Lower lobe of right lung (tissue), 2 donors: ENCODE measurements around the gene GPR37. TPM values are rescaled to one million over a fixed set of nuclear protein-coding genes. Genes with fewer than 3 reads are reported as not detected.

ENCODE experiments used
- ATAC-seq, 2 donors: fragments of 200-7000 bp; cut with Tn5 transposase; one replicate each; pipeline ENCODE4 v1.9.1; 2020 to 2022; ENCODE audit warnings: mild to moderate bottlenecking in 2 of 2, moderate library complexity in 2 of 2
- DNase-seq: peaks from one replicate; pipeline ENCODE4 v3.0.0-alpha.2; 2020
- H3K27ac ChIP-seq: fragments of 200-600 bp; one replicate; pipeline ENCODE4 v1.8.0; 2022
- H3K27me3 ChIP-seq: fragments of 200-600 bp; one replicate; pipeline ENCODE4 v1.8.0; 2022; ENCODE audit warnings: low read depth
- H3K36me3 ChIP-seq: fragments of 200-600 bp; one replicate; pipeline ENCODE4 v1.8.0; 2022; ENCODE audit warnings: mild to moderate bottlenecking
- H3K4me1 ChIP-seq: fragments of 200-600 bp; one replicate; pipeline ENCODE4 v1.8.0; 2022
- H3K4me3 ChIP-seq: fragments of 200-600 bp; one replicate; pipeline ENCODE4 v1.8.0; 2022; ENCODE audit warnings: mild to moderate bottlenecking
- H3K9me3 ChIP-seq: fragments of 200-600 bp; one replicate; pipeline ENCODE4 v1.8.0; 2022
- intact Hi-C: fragments of 100-400 bp; cut with DNase I; formaldehyde crosslinking; loops from one replicate; pipeline ENCODE4 v1.11.0; 2022
- total RNA-seq: library from RNA; stranded (reverse); fragmentation: NEBNext Ultra II Directional; extraction: Animal tissue kit (Norgen Biotek cat#: 25700); gene quantifications from one replicate; pipeline ENCODE4 v1.2.1, GENCODE V29; 2021
- TF ChIP-seq, protein P1 (sequence below): fragments of 200-600 bp; IDR thresholded peaks from one replicate; pipeline ENCODE4 v1.8.0; 2022; ENCODE audit warnings: antibody characterized with exemption, mild to moderate bottlenecking
- donor health status: DM: no; HTN: yes; CAD: no; lungs with severe emphysema.

The GPR37 gene
- total RNA-seq, 1 donor from 2014 or later: 0.59 TPM

DNA sequence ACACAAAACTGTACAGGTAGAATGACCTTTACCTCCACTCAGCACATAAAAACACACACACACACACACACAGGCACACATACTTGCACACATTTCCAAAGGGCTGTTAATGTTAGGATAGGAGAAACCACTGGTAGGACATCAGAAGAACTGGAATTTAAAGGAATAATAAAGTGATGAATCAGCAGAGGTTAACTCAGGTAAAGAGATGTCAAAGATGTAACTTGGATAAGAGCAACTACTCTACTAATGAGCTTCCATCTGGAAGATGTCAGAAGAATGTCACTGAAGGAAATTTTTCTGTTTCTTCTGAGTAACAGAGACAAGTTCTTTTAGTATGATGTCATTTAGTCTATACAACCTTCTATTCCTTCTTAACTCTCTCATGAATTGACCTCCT, 26.4 kb upstream of the GPR37 start:
- Histone ChIP-seq H3K36me3 (no peaks in the 10 kb centered on the region), H3K27me3 (no peaks in the 10 kb centered on the region), H3K4me1 (no peaks in the 10 kb centered on the region), H3K4me3 (no peak overlapping the region), H3K9me3 (no peaks in the 10 kb centered on the region), H3K27ac (no peak overlapping the region)
- ATAC-seq: no peak
- no peak for DNase-seq
- TF ChIP-seq, protein P1, sequence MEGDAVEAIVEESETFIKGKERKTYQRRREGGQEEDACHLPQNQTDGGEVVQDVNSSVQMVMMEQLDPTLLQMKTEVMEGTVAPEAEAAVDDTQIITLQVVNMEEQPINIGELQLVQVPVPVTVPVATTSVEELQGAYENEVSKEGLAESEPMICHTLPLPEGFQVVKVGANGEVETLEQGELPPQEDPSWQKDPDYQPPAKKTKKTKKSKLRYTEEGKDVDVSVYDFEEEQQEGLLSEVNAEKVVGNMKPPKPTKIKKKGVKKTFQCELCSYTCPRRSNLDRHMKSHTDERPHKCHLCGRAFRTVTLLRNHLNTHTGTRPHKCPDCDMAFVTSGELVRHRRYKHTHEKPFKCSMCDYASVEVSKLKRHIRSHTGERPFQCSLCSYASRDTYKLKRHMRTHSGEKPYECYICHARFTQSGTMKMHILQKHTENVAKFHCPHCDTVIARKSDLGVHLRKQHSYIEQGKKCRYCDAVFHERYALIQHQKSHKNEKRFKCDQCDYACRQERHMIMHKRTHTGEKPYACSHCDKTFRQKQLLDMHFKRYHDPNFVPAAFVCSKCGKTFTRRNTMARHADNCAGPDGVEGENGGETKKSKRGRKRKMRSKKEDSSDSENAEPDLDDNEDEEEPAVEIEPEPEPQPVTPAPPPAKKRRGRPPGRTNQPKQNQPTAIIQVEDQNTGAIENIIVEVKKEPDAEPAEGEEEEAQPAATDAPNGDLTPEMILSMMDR: no peak
- intact Hi-C loops: no loop called here

- TF ChIP-seq, protein P1: no peak
- Histone ChIP-seq H3K4me1 (no peaks in the 10 kb centered on the region), H3K27ac (no peak overlapping the region), H3K9me3 (no peaks in the 10 kb centered on the region), H3K4me3 (no peak overlapping the region), H3K27me3 (no peaks in the 10 kb centered on the region), H3K36me3 (no peaks in the 10 kb centered on the region)
- intact Hi-C loops: no loop called here
- ATAC-seq: no peak
- no peak for DNase-seq
Observed at GRCh38 chr7:124791426-124791825, 25.8 kb upstream of the GPR37 start.

- intact Hi-C loops: no loop called here
- no peak for ATAC-seq
- no peak overlapping the region for H3K4me3 ChIP-seq
Observed at GRCh38 chr7:124790645-124791044, 25.1 kb upstream of the GPR37 start.

GRCh38 chr7:124785994-124786393, 20.4 kb upstream of the GPR37 start:
- DNase-seq: no peak
- H3K4me1 ChIP-seq: no peaks in the 10 kb centered on the region
- no peaks in the 10 kb centered on the region for H3K9me3 ChIP-seq
- ATAC-seq: no peak
- H3K4me3 ChIP-seq: no peak overlapping the region
- intact Hi-C loops: no loop called here
- no peaks in the 10 kb centered on the region for H3K36me3 ChIP-seq
- no peak overlapping the region for H3K27ac ChIP-seq
- TF ChIP-seq, protein P1: no peak
- H3K27me3 ChIP-seq: no peaks in the 10 kb centered on the region

More at GRCh38 chr7:124790645-124791044, 25.1 kb upstream of the GPR37 start:
- Histone ChIP-seq H3K9me3 (no peaks in the 10 kb centered on the region), H3K4me1 (no peaks in the 10 kb centered on the region), H3K36me3 (no peaks in the 10 kb centered on the region), H3K27ac (no peak overlapping the region), H3K27me3 (no peaks in the 10 kb centered on the region)
- TF ChIP-seq, protein P1: no peak
- DNase-seq: no peak

DNA sequence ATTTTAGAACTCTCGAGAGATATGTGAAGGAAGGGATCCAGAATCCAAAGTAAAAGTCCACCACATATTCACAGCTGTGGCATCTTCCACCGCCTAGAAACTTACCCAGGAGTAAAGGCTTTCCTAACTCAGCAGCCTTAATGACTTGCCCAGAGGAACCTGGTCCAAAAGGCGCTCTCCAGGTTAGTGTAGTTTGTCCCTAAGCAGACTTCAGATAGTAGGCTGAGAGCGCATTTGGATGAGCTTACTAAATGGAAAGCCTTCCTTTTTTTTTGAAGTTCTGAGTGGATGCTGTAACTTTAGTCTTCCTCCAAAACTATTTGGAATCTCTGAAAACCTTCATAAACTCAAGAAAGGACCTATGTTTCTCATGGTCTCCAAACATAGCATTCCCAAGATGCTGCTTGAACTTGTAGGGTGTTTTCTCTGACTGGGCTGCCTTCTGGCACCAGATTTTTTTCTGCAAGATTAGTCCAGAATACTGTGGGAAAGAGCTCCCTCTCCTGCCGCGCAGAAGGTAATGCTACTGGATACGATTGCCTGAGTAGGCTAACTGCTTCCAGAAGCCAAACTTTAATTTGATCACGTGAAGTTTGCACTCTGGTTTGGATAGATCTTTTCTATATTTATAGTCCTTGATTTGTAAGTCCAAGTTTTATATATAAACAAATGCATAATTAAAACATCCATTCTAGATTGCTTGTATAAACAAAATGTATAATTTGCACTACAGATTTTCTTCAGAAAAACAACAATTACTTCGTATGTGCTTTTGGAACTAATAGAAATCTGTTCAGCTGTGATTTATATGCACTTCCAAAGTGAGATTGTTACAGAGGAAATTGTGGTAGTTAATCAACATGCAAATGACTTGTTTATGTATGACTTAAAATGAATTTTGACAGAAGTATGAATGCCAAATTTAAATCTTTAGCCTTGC, 19.6 kb upstream of the GPR37 start:
- no peaks in the 10 kb centered on the region for H3K9me3 ChIP-seq
- TF ChIP-seq, protein P1: peak; percentile 72
- H3K36me3 ChIP-seq: no peaks in the 10 kb centered on the region
- intact Hi-C loops: no loop called here
- no peak overlapping the region for H3K4me3 ChIP-seq
- H3K4me1 ChIP-seq: no peaks in the 10 kb centered on the region
- H3K27ac ChIP-seq: no peak overlapping the region
- ATAC-seq (peak; percentile 74 to 84), DNase-seq (no peak)
- H3K27me3 ChIP-seq: no peaks in the 10 kb centered on the region
